Esophagus squamous epithelium (tissue), 5 donors: ENCODE data around the gene FGF8. TPM values are rescaled to one million over a fixed set of nuclear protein-coding genes. Genes with fewer than 3 reads are reported as not detected.

Experiments
- DNase-seq: peaks from one replicate; lab custom pipeline; 2025; lab: John Stamatoyannopoulos, UW
- H3K27ac ChIP-seq, 4 donors: fragments of 200-600 bp; sonication (generic); one replicate each; pipeline ENCODE4 v1.5.1; 2016 to 2019; ENCODE audit warnings: mild to moderate bottlenecking in 1 of 4
- H3K27me3 ChIP-seq, 4 donors: fragments of 200-600 bp; sonication (generic); 1 replicate in 3 of 4; 2 replicates in 1 of 4; pipeline versions ENCODE4 v1.5.1 to v1.6.0; 2017 to 2021; ENCODE audit warnings: antibody characterized with exemption in 1 of 4
- H3K36me3 ChIP-seq, 3 donors: fragments of 200-600 bp; sonication (generic); one replicate each; pipeline ENCODE4 v1.5.1; 2016 to 2019
- H3K4me1 ChIP-seq, 3 donors: fragments of 200-600 bp; sonication (generic); one replicate each; pipeline ENCODE4 v1.5.1; 2017 to 2019
- H3K4me3 ChIP-seq, 4 donors: fragments of 200-600 bp; sonication (generic); 1 replicate in 3 of 4; 2 replicates in 1 of 4; pipeline ENCODE4 v1.5.1; 2016 to 2019; ENCODE audit warnings: mild to moderate bottlenecking in 2 of 4, moderate library complexity in 1 of 4
- H3K9me3 ChIP-seq, 3 donors: fragments of 200-600 bp; sonication (generic); one replicate each; pipeline ENCODE4 v1.5.1; 2016 to 2019
- CTCF ChIP-seq, 6 experiments: fragments of 450-650 bp in 4 of 6; fragments of 200-600 bp in 2 of 6; sonication (generic) in 2 of 6; IDR thresholded peaks; one replicate each; pipeline ENCODE4 v1.5.1; 2016 to 2019; ENCODE audit warnings: antibody characterized with exemption in 6 of 6, mild to moderate bottlenecking in 4 of 6, moderate library complexity in 4 of 6
- POLR2A ChIP-seq, 4 donors: fragments of 450-650 bp; IDR thresholded peaks; one replicate each; pipeline ENCODE4 v1.6.1; 2017; ENCODE audit warnings: antibody characterized with exemption in 4 of 4, mild to moderate bottlenecking in 4 of 4, moderate library complexity in 3 of 4
- WGBS, 2 donors: methylation state at CpG; one replicate each; pipeline ENCODE4 v1.1.5; 2018; 5-methylcytosine and 5-hydroxymethylcytosine counted together
- intact Hi-C: fragments of 100-400 bp; cut with DNase I; formaldehyde crosslinking; loops from one replicate; pipeline ENCODE4 v1.15.0; 2022
- total RNA-seq, 4 donors: library from RNA; depleted of rRNA; stranded (reverse); fragments of >200 nt; gene quantifications; one replicate each; pipeline ENCODE4 v1.1.0, GENCODE V29; 2016
- donor health status: DM: yes; HTN: yes; CAD: no.

Gene FGF8
- total RNA-seq, 4 donors from 2014 or later, result not detected

GRCh38 chr10:101763141-101763846 lies 12.6 kb downstream of the FGF8 start:
- WGBS, 2 donors, result 79 to 83% methylated on average over 3 to 4 of the region's 10 CpGs
- no peaks in the 10 kb centered on the region for H3K36me3 ChIP-seq
- peaks cover 0 to 71% (median 0%) of the 10 kb centered on the region in 4 donors for H3K27me3 ChIP-seq
- no peak for TF ChIP-seq POLR2A (IDR thresholded peaks at IDR 0.05)
- no peak for TF ChIP-seq CTCF (IDR thresholded peaks at IDR 0.05)
- H3K9me3 ChIP-seq, result no peaks in the 10 kb centered on the region
- H3K27ac ChIP-seq, result no peak overlapping the region
- no peak for DNase-seq
- intact Hi-C loops, result no loop called here
- H3K4me3 ChIP-seq, result no peak overlapping the region
- H3K4me1 ChIP-seq, result no peaks in the 10 kb centered on the region

- H3K27ac ChIP-seq, result no peak overlapping the region
- no peaks in the 10 kb centered on the region for H3K4me1 ChIP-seq
- peaks cover 0 to 65% (median 0%) of the 10 kb centered on the region in 4 donors for H3K27me3 ChIP-seq
- H3K36me3 ChIP-seq, result no peaks in the 10 kb centered on the region
- intact Hi-C loops, result no loop called here
- WGBS, 2 donors, result 83 to 90% methylated on average over 5 of the region's 5 CpGs
- H3K9me3 ChIP-seq, result no peaks in the 10 kb centered on the region
- DNase-seq, result no peak
- TF ChIP-seq POLR2A (IDR thresholded peaks at IDR 0.05), result no peak
- no peak for TF ChIP-seq CTCF (IDR thresholded peaks at IDR 0.05)
- no peak overlapping the region for H3K4me3 ChIP-seq
Observed at GRCh38 chr10:101762736-101763135, 13.2 kb downstream of the FGF8 start.

GRCh38 chr10:101761226-101761625 lies 14.7 kb downstream of the FGF8 start:
- intact Hi-C loops, result no loop called here
- Histone ChIP-seq H3K36me3 (no peaks in the 10 kb centered on the region), H3K4me1 (no peaks in the 10 kb centered on the region), H3K9me3 (no peaks in the 10 kb centered on the region), H3K27me3 (peaks cover 0 to 53% (median 0%) of the 10 kb centered on the region in 4 donors), H3K27ac (no peak overlapping the region), H3K4me3 (no peak overlapping the region)
- no peak for TF ChIP-seq CTCF (IDR thresholded peaks at IDR 0.05)
- TF ChIP-seq POLR2A (IDR thresholded peaks at IDR 0.05), result no peak
- 68 to 100% methylated on average over 1 to 5 of the region's 9 CpGs for WGBS, 2 donors
- DNase-seq, result no peak

- no peaks in the 10 kb centered on the region for H3K9me3 ChIP-seq
- no peak for TF ChIP-seq POLR2A (IDR thresholded peaks at IDR 0.05)
- no peak for TF ChIP-seq CTCF (IDR thresholded peaks at IDR 0.05)
- H3K27me3 ChIP-seq, result peaks cover 0 to 50% (median 0%) of the 10 kb centered on the region in 4 donors
- intact Hi-C loops, result no loop called here
- DNase-seq, result no peak
- H3K4me1 ChIP-seq, result no peaks in the 10 kb centered on the region
- no peaks in the 10 kb centered on the region for H3K36me3 ChIP-seq
- H3K27ac ChIP-seq, result no peak overlapping the region
- H3K4me3 ChIP-seq, result no peak overlapping the region
- 77 to 78% methylated on average over 3 of the region's 3 CpGs for WGBS, 2 donors
Observed at GRCh38 chr10:101760510-101760909, 15.4 kb downstream of the FGF8 start.

GRCh38 chr10:101759309-101760247 lies 16.3 kb downstream of the FGF8 start:
- 66 to 83% methylated on average over 4 to 6 of the region's 12 CpGs for WGBS, 2 donors
- H3K4me3 ChIP-seq, result no peak overlapping the region
- TF ChIP-seq POLR2A (IDR thresholded peaks at IDR 0.05) (no peak), CTCF (IDR thresholded peaks at IDR 0.05) (no peak)
- no peak for DNase-seq
- H3K9me3 ChIP-seq, result no peaks in the 10 kb centered on the region
- intact Hi-C loops, result no loop called here
- H3K27ac ChIP-seq, result no peak overlapping the region
- peaks cover 0 to 41% (median 0%) of the 10 kb centered on the region in 4 donors for H3K27me3 ChIP-seq
- no peaks in the 10 kb centered on the region for H3K36me3 ChIP-seq
- H3K4me1 ChIP-seq, result no peaks in the 10 kb centered on the region
